ENCODE data around the gene DHX29. TPM values are rescaled to one million over a fixed set of nuclear protein-coding genes. Genes with fewer than 3 reads are reported as not detected.
A peak's percentile ranks its signal among the peaks of the same experiment; 100 is the strongest.

The DHX29 gene
- total RNA-seq, 6 experiments from 2014 or later = 35.7 to 45.8 (median 41.7) TPM

GRCh38 chr5:55289808-55290207, 17.7 kb downstream of the DHX29 start:
- Mint-ChIP-seq H3K36me3 (ENCODE audit: low read depth) (peaks cover 45% of the 10 kb centered on the region), H3K9me3 (peaks cover 7% of the 10 kb centered on the region), H3K27me3 (ENCODE audit: insufficient read depth) (no peaks in the 10 kb centered on the region), H3K27ac (no peak overlapping the region), H3K4me3 (no peak overlapping the region), H3K4me1 (ENCODE audit: low read depth) (no peaks in the 10 kb centered on the region)
- TF ChIP-seq CTCF (IDR thresholded peaks at IDR 0.05) = no peak
- no peak for DNase-seq

- Mint-ChIP-seq H3K36me3 (ENCODE audit: low read depth) (peaks cover 26% of the 10 kb centered on the region), H3K27me3 (ENCODE audit: insufficient read depth) (no peaks in the 10 kb centered on the region), H3K9me3 (no peaks in the 10 kb centered on the region), H3K4me3 (no peak overlapping the region), H3K27ac (no peak overlapping the region), H3K4me1 (ENCODE audit: low read depth) (peaks cover 5% of the 10 kb centered on the region; the same call in 1 of the 2 replicates)
- DNase-seq = no peak
- TF ChIP-seq CTCF (IDR thresholded peaks at IDR 0.05) = no peak
These were observed 21.0 kb downstream of the DHX29 start for GRCh38 chr5:55286411-55286933.

- Mint-ChIP-seq H3K4me1 (ENCODE audit: low read depth) (peaks cover 52% of the 10 kb centered on the region), H3K27ac (peak overlapping the region; percentile 83), H3K27me3 (ENCODE audit: insufficient read depth) (no peaks in the 10 kb centered on the region), H3K9me3 (no peaks in the 10 kb centered on the region), H3K4me3 (peak overlapping the region; percentile 43), H3K36me3 (ENCODE audit: low read depth) (peaks cover 57% of the 10 kb centered on the region)
- peak; percentile 76 for DNase-seq
- no peak for TF ChIP-seq CTCF (IDR thresholded peaks at IDR 0.05)
These were observed 28.7 kb downstream of the DHX29 start for GRCh38 chr5:55278778-55279177.

- Mint-ChIP-seq H3K36me3 (ENCODE audit: low read depth) (peaks cover 61% of the 10 kb centered on the region), H3K4me1 (ENCODE audit: low read depth) (peaks cover 47% of the 10 kb centered on the region), H3K9me3 (no peaks in the 10 kb centered on the region), H3K27me3 (ENCODE audit: insufficient read depth) (no peaks in the 10 kb centered on the region), H3K4me3 (no peak overlapping the region), H3K27ac (peak overlapping the region; percentile 76)
- peak; percentile 85 for DNase-seq
- TF ChIP-seq CTCF (IDR thresholded peaks at IDR 0.05) = no peak
These were observed 30.7 kb downstream of the DHX29 start for GRCh38 chr5:55276771-55277170.

GRCh38 chr5:55258339-55258738, 49.2 kb downstream of the DHX29 start:
- Mint-ChIP-seq H3K36me3 (ENCODE audit: low read depth) (peaks cover 23% of the 10 kb centered on the region), H3K4me3 (no peak overlapping the region)
- DNase-seq = no peak

More at GRCh38 chr5:55258339-55258738, 49.2 kb downstream of the DHX29 start:
- Mint-ChIP-seq H3K4me1 (ENCODE audit: low read depth) (no peaks in the 10 kb centered on the region), H3K9me3 (no peaks in the 10 kb centered on the region), H3K27me3 (ENCODE audit: insufficient read depth) (no peaks in the 10 kb centered on the region), H3K27ac (no peak overlapping the region)
- TF ChIP-seq CTCF (IDR thresholded peaks at IDR 0.05) = no peak

Measured in HFFc6 (cell line).